Aorta (tissue), 5 donors: ENCODE data around the gene CCDC157. TPM values are rescaled to one million over a fixed set of nuclear protein-coding genes. Genes with fewer than 3 reads are reported as not detected.

Experiments
- ATAC-seq: fragments of 200-7000 bp; cut with Tn5 transposase; one replicate; pipeline ENCODE4 v1.9.1; 2022; ENCODE audit warnings: moderate library complexity; ENCODE audit not compliant: low FRiP score
- DNase-seq, 2 donors: peaks; one replicate each; pipeline ENCODE4 v3.0.0-alpha.2; 2020
- H3K27ac ChIP-seq, 2 donors: one replicate each; pipeline ENCODE4 v1.5.1; 2013; ENCODE audit warnings: low read length in 2 of 2, mild to moderate bottlenecking in 2 of 2, moderate library complexity in 2 of 2, control low read depth in 1 of 2, inconsistent platforms in 1 of 2, low read depth in 1 of 2
- H3K27me3 ChIP-seq, 2 donors: one replicate each; pipeline ENCODE4 v1.6.1; 2013; ENCODE audit warnings: control low read depth in 1 of 2, low read length in 1 of 2, mild to moderate bottlenecking in 1 of 2, moderate library complexity in 1 of 2; ENCODE audit not compliant: insufficient read depth in 2 of 2, control insufficient read depth in 1 of 2
- H3K36me3 ChIP-seq, 2 donors: one replicate each; pipeline ENCODE4 v1.6.1; 2013; ENCODE audit warnings: control low read depth in 1 of 2, low read length in 1 of 2, mild to moderate bottlenecking in 1 of 2; ENCODE audit not compliant: insufficient read depth in 2 of 2, control insufficient read depth in 1 of 2
- H3K4me1 ChIP-seq, 2 donors: one replicate each; pipeline ENCODE4 v1.6.1; 2013; ENCODE audit warnings: low read length in 2 of 2, control low read depth in 1 of 2, mild to moderate bottlenecking in 1 of 2, moderate library complexity in 1 of 2; ENCODE audit not compliant: insufficient read depth in 2 of 2, control insufficient read depth in 1 of 2
- H3K4me3 ChIP-seq, 2 donors: one replicate each; pipeline ENCODE4 v1.5.1; 2013; ENCODE audit warnings: low read length in 2 of 2, control low read depth in 1 of 2, mild to moderate bottlenecking in 1 of 2
- H3K9me3 ChIP-seq: one replicate; pipeline ENCODE4 v1.6.1; 2013; ENCODE audit warnings: mild to moderate bottlenecking, low read length; ENCODE audit not compliant: control insufficient read depth
- WGBS, 2 donors: extraction: QIAGEN DNeasy Blood & Tissue Kit; methylation state at CpG; one replicate each; pipeline ENCODE4 v1.1.7; 2013; 5-methylcytosine and 5-hydroxymethylcytosine counted together
- intact Hi-C, 2 donors: fragments of 100-400 bp; cut with DNase I; formaldehyde crosslinking; loops; one replicate each; pipeline versions ENCODE4 v1.14.2 to v1.15.0; 2022
- polyA plus RNA-seq, 2 donors: library from polyadenylated mRNA; stranded (reverse); fragments of 200-250 nt; gene quantifications; one replicate each; pipeline ENCODE4 v1.2.3, GENCODE V29; 2013
- total RNA-seq, 2 donors: library from RNA; stranded (reverse); fragmentation: NEBNext Ultra II Directional; extraction: Animal tissue kit (Norgen Biotek cat#: 25700); gene quantifications; one replicate each; pipeline ENCODE4 v1.2.1, GENCODE V29; 2021
- donor health status: healthy with polysubstance abuse.
- donor health status: Bipolar disorder and iron deficiency.
- donor health status: DM: no; HTN: no; CAD: no.
- donor health status: DM: no; HTN: no; CAD: no.
- donor health status: DM: yes; HTN: yes; CAD: no.

CCDC157 gene
- total and polyA plus RNA-seq, 4 donors = 0.87 to 3.6 (median 1.7) TPM

DNA sequence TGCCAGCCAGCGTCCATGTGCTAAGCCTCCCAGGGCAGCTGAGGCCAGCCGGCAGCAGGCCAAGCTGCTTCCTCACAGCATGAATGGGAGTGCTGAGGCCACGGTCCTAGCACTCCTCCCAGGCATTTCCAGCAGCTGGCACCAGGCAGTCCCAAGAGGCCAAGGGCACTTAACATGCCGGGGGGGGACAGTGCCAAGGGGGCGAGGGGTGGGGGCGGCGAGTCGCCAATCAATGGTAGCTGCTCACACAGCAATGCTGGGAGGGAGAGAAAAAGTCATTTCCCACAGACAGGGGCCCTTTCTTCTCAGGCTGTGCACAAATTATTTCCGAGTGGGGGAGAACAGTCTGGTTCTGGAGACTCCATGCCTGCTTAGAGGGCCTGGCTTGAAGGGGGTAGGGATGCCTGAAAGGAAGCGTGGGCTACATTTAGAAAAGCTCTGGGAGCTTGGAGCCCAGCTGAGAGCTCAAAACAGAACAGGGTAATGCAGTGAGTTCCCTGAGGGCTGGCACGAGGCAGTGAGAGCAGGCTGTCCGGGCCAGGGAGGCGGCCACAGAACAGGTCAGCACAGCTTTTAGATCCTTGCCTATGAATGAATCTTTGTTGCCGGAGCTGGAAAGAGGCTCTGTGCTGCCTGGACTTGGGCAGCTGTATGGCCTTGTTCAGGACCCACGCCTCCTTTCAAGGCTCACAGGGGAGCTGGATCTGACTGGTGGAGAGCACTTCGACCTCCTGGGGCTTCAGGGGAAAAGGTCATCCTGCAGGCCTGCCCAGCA is 15.7 kb upstream of the CCDC157 start:
- peak; percentile 84 to 90 for DNase-seq
- intact Hi-C loops = loop anchor here (5.0 kb wide), 2 partner anchors 49 to 54 kb away; partner anchors contain the start of gene CASTOR1 (in 1 of the 2)
- H3K27me3 ChIP-seq = no peaks in the 10 kb centered on the region
- H3K4me1 ChIP-seq = no peaks in the 10 kb centered on the region
- peak overlapping the region; percentile 19 to 53 for H3K27ac ChIP-seq
- H3K4me3 ChIP-seq = no peak overlapping the region
- no peaks in the 10 kb centered on the region for H3K9me3 ChIP-seq
- H3K36me3 ChIP-seq = peaks cover 0 to 46% of the 10 kb centered on the region in 2 donors
- ATAC-seq = peak; percentile 88
- 8 to 14% methylated on average over 16 of the region's 16 CpGs for WGBS, 2 donors

DNA sequence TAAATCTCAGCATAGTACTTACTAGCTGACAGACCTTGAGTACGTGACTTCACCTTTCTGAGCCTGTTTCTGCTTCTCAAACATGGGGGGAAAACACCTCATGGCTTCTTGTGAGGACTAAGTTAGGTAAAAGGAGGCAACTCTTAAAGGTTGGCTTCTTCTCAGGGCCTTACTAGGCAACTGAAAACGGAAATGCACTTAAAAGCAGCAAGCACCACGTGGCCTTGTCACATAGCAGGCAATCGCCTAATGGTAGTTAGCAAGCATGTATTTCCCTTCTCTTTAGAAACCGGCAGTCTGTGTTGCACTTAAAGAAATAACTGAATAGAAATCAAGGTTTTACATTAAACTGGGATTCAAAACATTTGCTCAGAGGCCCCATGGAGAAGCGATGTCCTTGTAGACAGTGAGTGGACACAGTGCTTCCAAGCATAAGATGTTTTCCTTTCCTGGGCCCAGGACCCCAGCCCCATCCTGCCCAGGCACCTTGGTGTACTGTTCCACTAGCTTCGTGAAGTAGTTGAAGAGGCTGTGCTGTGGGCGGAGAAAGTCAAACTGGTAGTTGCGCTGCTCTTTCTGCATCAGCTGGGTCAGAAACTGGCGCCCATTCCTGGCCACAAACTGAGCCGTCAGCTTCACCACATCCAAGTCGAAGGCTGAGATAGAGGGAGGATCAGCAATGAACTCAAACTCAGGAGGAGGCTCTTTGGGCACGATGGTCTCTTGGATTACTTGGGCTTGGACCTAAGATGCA is 12.2 kb upstream of the CCDC157 start:
- Histone ChIP-seq H3K4me3 (no peak overlapping the region), H3K27me3 (no peaks in the 10 kb centered on the region), H3K9me3 (no peaks in the 10 kb centered on the region), H3K27ac (no peak overlapping the region), H3K4me1 (no peaks in the 10 kb centered on the region), H3K36me3 (peaks cover 0 to 30% of the 10 kb centered on the region in 2 donors)
- intact Hi-C loops = loop anchor here (5.0 kb wide), 2 partner anchors 52 to 57 kb away; partner anchors contain the start of gene CASTOR1 (in 1 of the 2)
- DNase-seq = no peak
- 91 to 93% methylated on average over 13 of the region's 13 CpGs for whole genome bisulfite sequencing, 2 donors
- ATAC-seq = no peak

DNA sequence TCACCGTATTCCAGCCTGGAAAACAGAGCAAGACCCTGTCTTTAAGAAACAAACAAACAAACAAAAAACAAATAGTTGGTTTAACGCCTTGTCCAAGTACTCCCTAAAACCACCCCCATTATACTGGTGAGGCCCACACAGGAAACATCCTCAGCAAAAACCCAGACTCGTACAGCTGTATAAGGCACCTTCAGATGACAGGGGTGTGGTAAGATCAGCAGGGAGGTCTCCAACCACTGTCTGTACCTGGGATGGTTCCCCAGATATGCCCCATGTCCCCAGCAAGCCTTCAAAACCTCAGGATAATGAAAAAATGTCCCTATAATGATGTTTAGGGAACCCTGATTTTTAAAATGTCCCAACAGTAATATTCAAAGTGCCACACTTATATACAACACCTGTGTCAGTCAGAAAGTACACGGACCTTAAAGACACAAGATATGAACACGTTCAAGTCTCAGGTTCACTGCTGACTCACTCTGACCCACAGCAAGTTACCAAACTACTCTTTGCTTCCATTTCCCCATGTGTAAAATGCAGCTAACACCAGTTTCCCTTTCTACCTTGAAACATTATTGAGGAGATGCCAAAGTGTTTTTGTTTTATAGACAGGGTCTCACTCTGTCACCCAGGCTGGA is 9.4 kb upstream of the CCDC157 start:
- WGBS, 2 donors = 72% methylated on average over 5 of the region's 5 CpGs
- Histone ChIP-seq H3K27ac (no peak overlapping the region), H3K4me3 (no peak overlapping the region), H3K36me3 (peaks cover 4 to 22% of the 10 kb centered on the region in 2 donors), H3K9me3 (no peaks in the 10 kb centered on the region), H3K4me1 (no peaks in the 10 kb centered on the region), H3K27me3 (no peaks in the 10 kb centered on the region)
- ATAC-seq (no peak), DNase-seq (no peak)
- intact Hi-C loops = no loop called here

DNA sequence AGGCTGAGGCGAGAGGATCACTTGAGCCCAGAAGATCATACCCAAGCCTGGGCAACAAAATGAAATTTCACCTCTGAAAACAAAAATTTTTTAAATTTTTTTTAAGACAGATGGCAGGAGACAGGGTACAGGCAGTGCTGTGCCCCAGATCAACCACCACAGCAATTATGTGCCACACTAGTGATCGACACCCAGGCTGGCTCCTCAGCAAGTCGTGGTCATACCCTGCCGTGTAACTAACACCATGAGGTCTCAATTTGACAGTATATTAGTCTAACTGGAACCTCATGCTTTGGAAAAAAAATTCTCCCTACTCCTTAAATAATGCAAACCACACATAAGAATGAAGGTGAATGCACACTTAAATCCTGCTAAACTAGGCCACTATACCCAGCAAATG is 8.4 kb upstream of the CCDC157 start:
- Histone ChIP-seq H3K36me3 (peaks cover 4 to 20% of the 10 kb centered on the region in 2 donors), H3K4me3 (no peak overlapping the region), H3K27ac (no peak overlapping the region), H3K4me1 (no peaks in the 10 kb centered on the region), H3K9me3 (no peaks in the 10 kb centered on the region), H3K27me3 (no peaks in the 10 kb centered on the region)
- intact Hi-C loops = no loop called here
- WGBS, 2 donors = 79 to 87% methylated on average over 4 of the region's 4 CpGs
- ATAC-seq (no peak), DNase-seq (no peak)

- peaks cover 4 to 20% of the 10 kb centered on the region in 2 donors for H3K36me3 ChIP-seq
- intact Hi-C loops = no loop called here
- no peak for ATAC-seq
- DNase-seq = no peak
- H3K4me3 ChIP-seq = no peak overlapping the region
- 74 to 79% methylated on average over 4 of the region's 4 CpGs for WGBS, 2 donors
- no peak overlapping the region for H3K27ac ChIP-seq
- no peaks in the 10 kb centered on the region for H3K4me1 ChIP-seq
- H3K27me3 ChIP-seq = no peaks in the 10 kb centered on the region
- H3K9me3 ChIP-seq = no peaks in the 10 kb centered on the region
These were observed 8.0 kb upstream of the CCDC157 start for GRCh38 chr22:30348809-30349208.

- Histone ChIP-seq H3K4me3 (no peak overlapping the region), H3K4me1 (no peaks in the 10 kb centered on the region), H3K36me3 (peaks cover 4 to 7% of the 10 kb centered on the region in 2 donors), H3K27ac (no peak overlapping the region), H3K9me3 (no peaks in the 10 kb centered on the region), H3K27me3 (no peaks in the 10 kb centered on the region)
- no peak for ATAC-seq
- DNase-seq = no peak
- 89 to 92% methylated on average over 3 of the region's 3 CpGs for WGBS, 2 donors
- intact Hi-C loops = no loop called here
These were observed 5.6 kb upstream of the CCDC157 start for GRCh38 chr22:30351226-30351625.

GRCh38 chr22:30354644-30355043 is 2.2 kb upstream of the CCDC157 start:
- Histone ChIP-seq H3K27me3 (no peaks in the 10 kb centered on the region), H3K9me3 (no peaks in the 10 kb centered on the region), H3K36me3 (peaks cover 4 to 6% of the 10 kb centered on the region in 2 donors), H3K4me3 (no peak overlapping the region), H3K27ac (no peak overlapping the region), H3K4me1 (no peaks in the 10 kb centered on the region)
- ATAC-seq (no peak), DNase-seq (no peak)
- 52 to 69% methylated on average over 5 of the region's 5 CpGs for WGBS, 2 donors
- intact Hi-C loops = no loop called here

- intact Hi-C loops = loop anchor here in 1 of 2 donors (2.0 kb wide), 3 partner anchors 30 to 68 kb away; partner anchors contain the start of genes CASTOR1, RNF215 and TBC1D10A
- DNase-seq (no peak), ATAC-seq (peak; percentile 24)
- no peaks in the 10 kb centered on the region for H3K4me1 ChIP-seq
- peak overlapping the region; percentile 3 to 53 for H3K4me3 ChIP-seq
- H3K27me3 ChIP-seq = no peaks in the 10 kb centered on the region
- peaks cover under 1 to 5% of the 10 kb centered on the region in 2 donors for H3K36me3 ChIP-seq
- WGBS, 2 donors = 2% methylated on average over 9 of the region's 9 CpGs
- no peak overlapping the region for H3K27ac ChIP-seq
- H3K9me3 ChIP-seq = no peaks in the 10 kb centered on the region
These were observed 396 bp downstream of the CCDC157 start for GRCh38 chr22:30357236-30357570.
